Measurements from ENCODE around the gene FAM114A1.
"Not testable (repeated sequence)": the region's sequence is repeated elsewhere in the genome, so short reads cannot be mapped to it uniquely, and the experiment has no call there.

FAM114A1 gene

DNA sequence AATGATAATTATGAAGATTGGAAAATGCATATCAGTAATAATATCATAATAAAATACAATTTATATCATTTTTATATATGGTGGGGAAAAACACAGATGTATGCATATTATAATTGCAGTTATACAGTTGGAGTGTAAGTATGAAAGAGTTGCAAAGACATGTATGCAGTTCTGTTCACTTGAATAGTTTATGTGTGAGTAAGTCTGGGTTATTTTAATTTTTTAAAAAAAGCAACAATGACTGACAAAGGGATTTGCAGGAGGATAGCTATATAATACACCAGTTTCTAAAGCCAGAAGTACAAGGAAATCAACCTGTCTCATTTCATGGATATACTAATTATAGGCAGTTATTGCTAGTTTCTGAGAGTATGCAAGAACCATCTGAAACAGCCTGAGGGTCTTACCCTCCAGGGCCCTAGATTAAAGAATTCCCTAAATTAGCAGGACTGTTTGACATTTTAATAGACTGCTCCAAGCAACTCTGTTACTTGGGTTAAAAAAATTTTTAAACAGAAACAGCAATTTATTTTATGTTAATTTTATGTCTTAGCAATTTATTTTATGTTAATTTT is 40.2 kb downstream of the FAM114A1 start:
- H3K4me3 Mint-ChIP-seq, result no peak overlapping the region
- no peak overlapping the region for H3K27ac Mint-ChIP-seq
- H3K9me3 Mint-ChIP-seq, result no peaks in the 10 kb centered on the region
- no peaks in the 10 kb centered on the region for H3K4me1 Mint-ChIP-seq
- no peaks in the 10 kb centered on the region for H3K27me3 Mint-ChIP-seq
- H3K36me3 Mint-ChIP-seq, result no peaks in the 10 kb centered on the region

DNA sequence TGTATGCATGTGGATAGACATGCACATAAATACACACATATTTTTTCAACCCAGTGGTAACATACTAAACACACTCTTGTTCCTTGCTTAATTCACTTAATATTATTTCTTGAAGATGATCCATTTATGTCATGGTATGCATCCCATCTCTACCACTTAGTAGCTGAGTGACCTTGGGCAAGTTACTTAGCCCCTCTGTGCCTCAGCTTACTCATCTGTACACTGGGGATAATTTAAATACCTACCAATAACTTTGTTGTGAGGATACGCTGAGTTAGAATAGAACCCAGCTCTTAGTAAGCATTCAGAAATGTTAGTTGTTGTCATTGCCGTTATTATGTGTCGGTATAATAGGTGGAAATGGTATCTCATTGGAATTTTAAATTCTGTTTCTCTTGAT is 41.4 kb downstream of the FAM114A1 start:
- no peak overlapping the region for H3K4me3 Mint-ChIP-seq

DNA sequence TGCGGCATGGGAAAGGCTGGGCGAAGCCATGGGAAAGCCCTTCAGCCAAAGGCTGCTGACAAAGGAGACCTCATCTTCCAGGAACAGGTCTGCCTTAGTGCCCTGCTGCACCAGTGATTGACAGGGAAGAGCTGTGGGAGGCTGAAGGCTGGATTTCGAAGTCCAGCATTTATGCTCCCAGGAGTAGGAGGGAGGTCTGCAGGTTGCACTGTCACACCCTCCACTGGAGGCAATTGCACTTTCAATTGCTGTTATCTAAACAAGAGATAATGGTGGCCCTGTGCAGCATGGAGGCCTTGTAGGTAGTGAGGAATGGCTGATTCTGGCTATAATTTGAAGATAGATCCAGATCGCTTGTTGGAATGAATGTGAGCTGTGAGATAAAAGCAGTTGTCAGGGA is 43.7 kb downstream of the FAM114A1 start:
- Mint-ChIP-seq H3K36me3 (no peaks in the 10 kb centered on the region), H3K27ac (no peak overlapping the region), H3K4me3 (no peak overlapping the region), H3K27me3 (no peaks in the 10 kb centered on the region), H3K9me3 (no peaks in the 10 kb centered on the region), H3K4me1 (peaks cover 9% of the 10 kb centered on the region)

More for the DNA sequence above, 41.4 kb downstream of the FAM114A1 start:
- no peak overlapping the region for H3K27ac Mint-ChIP-seq
- H3K27me3 Mint-ChIP-seq, result no peaks in the 10 kb centered on the region
- H3K36me3 Mint-ChIP-seq, result no peaks in the 10 kb centered on the region
- H3K4me1 Mint-ChIP-seq, result no peaks in the 10 kb centered on the region
- H3K9me3 Mint-ChIP-seq, result no peaks in the 10 kb centered on the region

GRCh38 chr4:38914854-38915253 is 47.2 kb downstream of the FAM114A1 start:
- no peaks in the 10 kb centered on the region for H3K9me3 Mint-ChIP-seq
- H3K27me3 Mint-ChIP-seq, result no peaks in the 10 kb centered on the region
- H3K27ac Mint-ChIP-seq, result no peak overlapping the region
- no peak overlapping the region for H3K4me3 Mint-ChIP-seq
- no peaks in the 10 kb centered on the region for H3K36me3 Mint-ChIP-seq
- H3K4me1 Mint-ChIP-seq, result peaks cover 9% of the 10 kb centered on the region

DNA sequence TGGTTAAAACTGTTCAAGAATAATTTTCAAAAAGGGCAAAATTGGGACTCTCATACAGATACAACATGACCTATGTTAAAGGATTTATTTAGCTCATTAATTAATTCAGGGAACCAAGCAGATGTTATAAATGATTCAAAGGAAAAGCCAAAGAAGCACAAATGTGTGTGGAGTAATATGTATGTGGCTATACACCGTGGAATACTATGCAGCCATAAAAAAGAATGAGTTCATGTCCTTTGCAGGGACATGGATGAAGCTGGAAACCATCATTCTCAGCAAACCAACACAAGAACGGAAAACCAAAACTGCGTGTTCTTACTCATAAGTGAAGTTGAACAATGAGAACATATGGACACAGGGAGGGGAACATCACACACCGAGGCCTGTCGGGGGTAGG is 48.7 kb downstream of the FAM114A1 start:
- not testable (repeated sequence) for H3K36me3 Mint-ChIP-seq, H3K9me3 Mint-ChIP-seq, H3K4me3 Mint-ChIP-seq, H3K27ac Mint-ChIP-seq, H3K27me3 Mint-ChIP-seq
- H3K4me1 Mint-ChIP-seq, result peaks cover 15% of the 10 kb centered on the region

- H3K36me3 Mint-ChIP-seq, result no peaks in the 10 kb centered on the region
- peaks cover 15% of the 10 kb centered on the region for H3K4me1 Mint-ChIP-seq
- H3K4me3 Mint-ChIP-seq, result no peak overlapping the region
- no peak overlapping the region for H3K27ac Mint-ChIP-seq
- H3K9me3 Mint-ChIP-seq, result no peaks in the 10 kb centered on the region
- H3K27me3 Mint-ChIP-seq, result no peaks in the 10 kb centered on the region
Measured at GRCh38 chr4:38917481-38918025, 49.9 kb downstream of the FAM114A1 start.

DNA sequence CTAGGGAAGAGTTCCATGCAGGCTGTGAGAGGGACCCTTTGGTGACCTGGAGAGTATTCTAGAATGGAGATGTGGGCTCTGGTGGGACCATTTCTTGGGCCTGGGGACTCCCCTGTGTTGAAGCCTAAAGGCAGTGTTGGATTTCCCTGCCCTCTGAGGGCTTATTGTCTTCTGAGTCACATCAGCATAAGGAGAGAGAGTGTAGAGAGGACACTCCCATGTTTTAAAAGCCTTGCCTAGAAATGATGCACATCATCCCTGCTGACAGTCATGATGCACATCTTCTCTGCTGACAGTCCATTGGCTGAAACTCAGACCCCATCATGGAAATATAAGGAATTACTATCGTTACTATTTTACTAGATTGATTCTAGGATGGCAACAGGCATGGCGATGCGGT is 51.9 kb downstream of the FAM114A1 start:
- H3K4me3 Mint-ChIP-seq, result no peak overlapping the region
- H3K36me3 Mint-ChIP-seq, result no peaks in the 10 kb centered on the region
- no peaks in the 10 kb centered on the region for H3K9me3 Mint-ChIP-seq
- no peak overlapping the region for H3K27ac Mint-ChIP-seq
- H3K27me3 Mint-ChIP-seq, result no peaks in the 10 kb centered on the region
- peaks cover 15% of the 10 kb centered on the region for H3K4me1 Mint-ChIP-seq

GRCh38 chr4:38920186-38920585 is 52.6 kb downstream of the FAM114A1 start:
- H3K9me3 Mint-ChIP-seq, result no peaks in the 10 kb centered on the region
- no peak overlapping the region for H3K4me3 Mint-ChIP-seq
- no peaks in the 10 kb centered on the region for H3K36me3 Mint-ChIP-seq
- H3K4me1 Mint-ChIP-seq, result peaks cover 8% of the 10 kb centered on the region
- H3K27me3 Mint-ChIP-seq, result no peaks in the 10 kb centered on the region
- H3K27ac Mint-ChIP-seq, result no peak overlapping the region

- no peak overlapping the region for H3K4me3 Mint-ChIP-seq
- H3K27ac Mint-ChIP-seq, result no peak overlapping the region
- H3K4me1 Mint-ChIP-seq, result peaks cover 6% of the 10 kb centered on the region
- no peaks in the 10 kb centered on the region for H3K36me3 Mint-ChIP-seq
- H3K27me3 Mint-ChIP-seq, result no peaks in the 10 kb centered on the region
- no peaks in the 10 kb centered on the region for H3K9me3 Mint-ChIP-seq
Measured at GRCh38 chr4:38920677-38921076, 53.1 kb downstream of the FAM114A1 start.

- Mint-ChIP-seq H3K27me3 (no peaks in the 10 kb centered on the region), H3K9me3 (no peaks in the 10 kb centered on the region), H3K36me3 (no peaks in the 10 kb centered on the region), H3K4me1 (peaks cover 6% of the 10 kb centered on the region), H3K27ac (no peak overlapping the region), H3K4me3 (no peak overlapping the region)
Measured at GRCh38 chr4:38921151-38921550, 53.5 kb downstream of the FAM114A1 start.

GRCh38 chr4:38923746-38924145 is 56.1 kb downstream of the FAM114A1 start:
- no peaks in the 10 kb centered on the region for H3K36me3 Mint-ChIP-seq
- no peak overlapping the region for H3K4me3 Mint-ChIP-seq
- H3K27ac Mint-ChIP-seq, result no peak overlapping the region
- H3K27me3 Mint-ChIP-seq, result no peaks in the 10 kb centered on the region
- H3K9me3 Mint-ChIP-seq, result no peaks in the 10 kb centered on the region
- H3K4me1 Mint-ChIP-seq, result peaks cover 6% of the 10 kb centered on the region

DNA sequence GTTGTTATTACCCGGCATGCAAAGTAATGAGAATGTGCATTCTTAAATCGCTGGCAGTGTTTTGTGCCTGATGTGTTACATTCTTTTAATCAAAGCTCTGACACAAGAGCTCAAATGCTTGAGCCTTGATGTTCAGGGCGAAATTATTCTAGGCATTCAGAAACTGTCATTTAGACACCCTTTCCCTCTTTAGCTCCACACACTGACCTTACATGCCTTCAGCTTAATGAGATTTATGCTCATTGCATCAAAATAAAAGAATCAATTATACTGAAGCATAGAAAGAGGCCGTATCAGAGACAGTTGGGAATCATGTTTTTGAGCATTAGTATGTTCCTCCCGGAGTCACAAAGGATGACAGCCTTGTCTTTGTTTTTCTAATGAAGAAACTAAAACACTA is 56.7 kb downstream of the FAM114A1 start:
- Mint-ChIP-seq H3K9me3 (no peaks in the 10 kb centered on the region), H3K36me3 (no peaks in the 10 kb centered on the region), H3K27ac (no peak overlapping the region), H3K4me3 (no peak overlapping the region), H3K4me1 (peaks cover 6% of the 10 kb centered on the region), H3K27me3 (no peaks in the 10 kb centered on the region)

GRCh38 chr4:38925492-38926413 is 58.1 kb downstream of the FAM114A1 start:
- Mint-ChIP-seq H3K27ac (no peak overlapping the region), H3K27me3 (no peaks in the 10 kb centered on the region), H3K36me3 (no peaks in the 10 kb centered on the region), H3K4me3 (no peak overlapping the region), H3K4me1 (peaks cover 2% of the 10 kb centered on the region), H3K9me3 (no peaks in the 10 kb centered on the region)

- H3K4me1 Mint-ChIP-seq, result no peaks in the 10 kb centered on the region
- H3K27me3 Mint-ChIP-seq, result no peaks in the 10 kb centered on the region
- H3K9me3 Mint-ChIP-seq, result no peaks in the 10 kb centered on the region
- no peaks in the 10 kb centered on the region for H3K36me3 Mint-ChIP-seq
- H3K4me3 Mint-ChIP-seq, result no peak overlapping the region
- no peak overlapping the region for H3K27ac Mint-ChIP-seq
Measured at GRCh38 chr4:38926896-38927295, 59.3 kb downstream of the FAM114A1 start.

DNA sequence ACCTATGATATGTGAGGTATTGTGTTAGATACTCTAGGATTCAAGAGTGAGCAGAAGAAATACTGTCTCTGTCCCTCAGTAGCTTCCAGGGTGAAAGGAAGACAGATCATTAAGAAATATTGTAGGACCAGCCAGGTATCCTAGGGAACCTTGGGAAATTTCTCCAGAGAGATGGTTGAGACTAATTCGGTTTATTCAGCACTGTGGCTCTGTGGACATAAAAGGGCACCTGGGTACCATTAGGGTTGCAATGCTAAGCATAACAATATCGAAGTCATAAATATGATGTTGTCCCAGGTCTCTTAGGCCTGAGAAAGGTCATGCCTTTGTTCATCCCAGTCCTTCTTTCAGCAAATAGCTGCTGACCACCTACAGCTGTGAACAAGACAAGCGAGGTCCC is 61.0 kb downstream of the FAM114A1 start:
- no peaks in the 10 kb centered on the region for H3K4me1 Mint-ChIP-seq

GRCh38 chr4:38928974-38929373 is 61.4 kb downstream of the FAM114A1 start:
- H3K27ac Mint-ChIP-seq, result no peak overlapping the region
- no peaks in the 10 kb centered on the region for H3K27me3 Mint-ChIP-seq

More for the DNA sequence above, 61.0 kb downstream of the FAM114A1 start:
- H3K36me3 Mint-ChIP-seq, result no peaks in the 10 kb centered on the region
- H3K4me3 Mint-ChIP-seq, result no peak overlapping the region
- H3K27ac Mint-ChIP-seq, result no peak overlapping the region
- H3K27me3 Mint-ChIP-seq, result no peaks in the 10 kb centered on the region
- H3K9me3 Mint-ChIP-seq, result no peaks in the 10 kb centered on the region

More at GRCh38 chr4:38928974-38929373, 61.4 kb downstream of the FAM114A1 start:
- no peak overlapping the region for H3K4me3 Mint-ChIP-seq
- no peaks in the 10 kb centered on the region for H3K36me3 Mint-ChIP-seq
- no peaks in the 10 kb centered on the region for H3K9me3 Mint-ChIP-seq
- H3K4me1 Mint-ChIP-seq, result no peaks in the 10 kb centered on the region
